Neutrophil (primary cell): ENCODE results near the gene KCNJ10.

ENCODE experiments used
- H3K27ac ChIP-seq: fragments of 200-600 bp; sonication (generic); 2 replicates; pipeline ENCODE4 v1.5.1; 2016; ENCODE audit warnings: mild to moderate bottlenecking, moderate library complexity
- H3K27me3 ChIP-seq: fragments of 200-600 bp; sonication (generic); 2 replicates; pipeline ENCODE4 v1.6.0; 2016; ENCODE audit warnings: mild to moderate bottlenecking
- H3K36me3 ChIP-seq: fragments of 200-600 bp; sonication (generic); 2 replicates; pipeline ENCODE4 v1.5.1; 2017
- H3K4me1 ChIP-seq, 2 experiments: fragments of 200-600 bp in 1 of 2; sonication (generic) in 1 of 2; 1 replicate in 1 of 2; 2 replicates in 1 of 2; pipeline versions ENCODE4 v1.5.1 to v1.6.1; 2013 to 2016; ENCODE audit warnings: low read depth in 1 of 2, low read length in 1 of 2, mild to moderate bottlenecking in 1 of 2, moderate library complexity in 1 of 2; ENCODE audit not compliant: control insufficient read depth in 1 of 2, insufficient read depth in 1 of 2
- H3K4me3 ChIP-seq, 2 experiments: fragments of 200-600 bp in 1 of 2; sonication (generic) in 1 of 2; 1 replicate in 1 of 2; 2 replicates in 1 of 2; pipeline ENCODE4 v1.5.1; 2013 to 2016; ENCODE audit warnings: low read depth in 1 of 2, low read length in 1 of 2, mild to moderate bottlenecking in 1 of 2, moderate library complexity in 1 of 2
- H3K9me3 ChIP-seq: fragments of 200-600 bp; sonication (generic); 2 replicates; pipeline ENCODE4 v1.5.1; 2016
- CTCF ChIP-seq: fragments of 200-600 bp; sonication (generic); IDR thresholded peaks from 2 replicates; pipeline ENCODE4 v1.5.1; 2016; ENCODE audit warnings: antibody characterized with exemption

KCNJ10 gene

GRCh38 chr1:160069460-160070231 is at the start of gene KCNJ10:
TSS of gene KCNJ10 (minus strand) at chr1:160070160. CDS start at chr1:160042532, 27,628 bp downstream.
- no peak for TF ChIP-seq CTCF
- H3K9me3 ChIP-seq, result no peaks in the 10 kb centered on the region
- H3K27ac ChIP-seq, result no peak within 1 kb of the TSS
- peaks cover 83% of the 10 kb centered on the region for H3K27me3 ChIP-seq
- H3K36me3 ChIP-seq, result no peaks in the 10 kb centered on the region
- no peak within 1 kb of the TSS for H3K4me3 ChIP-seq
- peaks cover 0 to 9% of the 10 kb centered on the region in 2 experiments for H3K4me1 ChIP-seq

- no peak for TF ChIP-seq CTCF
- H3K4me1 ChIP-seq, result no peaks in the 10 kb centered on the region
- no peaks in the 10 kb centered on the region for H3K36me3 ChIP-seq
- H3K4me3 ChIP-seq, result no peak overlapping the region
- no peaks in the 10 kb centered on the region for H3K9me3 ChIP-seq
- no peak overlapping the region for H3K27ac ChIP-seq
- peaks cover 40% of the 10 kb centered on the region for H3K27me3 ChIP-seq
Observed at GRCh38 chr1:160118928-160119327, 49.0 kb upstream of the KCNJ10 start.

- Histone ChIP-seq H3K4me3 (no peak overlapping the region), H3K27me3 (peaks cover 40% of the 10 kb centered on the region), H3K4me1 (no peaks in the 10 kb centered on the region), H3K9me3 (no peaks in the 10 kb centered on the region), H3K27ac (no peak overlapping the region), H3K36me3 (no peaks in the 10 kb centered on the region)
- TF ChIP-seq CTCF, result no peak
Observed at GRCh38 chr1:160117709-160118183, 47.8 kb upstream of the KCNJ10 start.

GRCh38 chr1:160117300-160117699 is 47.3 kb upstream of the KCNJ10 start:
- H3K27me3 ChIP-seq, result peaks cover 40% of the 10 kb centered on the region
- no peak for TF ChIP-seq CTCF
- H3K36me3 ChIP-seq, result no peaks in the 10 kb centered on the region
- no peaks in the 10 kb centered on the region for H3K4me1 ChIP-seq
- no peak overlapping the region for H3K27ac ChIP-seq
- no peaks in the 10 kb centered on the region for H3K9me3 ChIP-seq
- no peak overlapping the region for H3K4me3 ChIP-seq

- H3K4me1 ChIP-seq, result no peaks in the 10 kb centered on the region
- peaks cover 40% of the 10 kb centered on the region for H3K27me3 ChIP-seq
- H3K9me3 ChIP-seq, result no peaks in the 10 kb centered on the region
- no peak overlapping the region for H3K27ac ChIP-seq
- H3K36me3 ChIP-seq, result no peaks in the 10 kb centered on the region
- TF ChIP-seq CTCF, result no peak
- no peak overlapping the region for H3K4me3 ChIP-seq
Observed at GRCh38 chr1:160116283-160117147, 46.6 kb upstream of the KCNJ10 start.
